HFFc6 (cell line): ENCODE data around the gene APOBEC3H. TPM values are rescaled to one million over a fixed set of nuclear protein-coding genes. Genes with fewer than 3 reads are reported as not detected.

Experiments used
- DNase-seq: peaks from one replicate; pipeline ENCODE4 v3.0.0-alpha.2; 2018
- H3K27ac Mint-ChIP-seq: 2 replicates; pipeline ENCODE4 v1.8.0; 2020; ENCODE audit warnings: mild to moderate bottlenecking, mixed read lengths
- H3K27me3 Mint-ChIP-seq: 2 replicates; pipeline ENCODE4 v1.8.0; 2021; ENCODE audit warnings: mild to moderate bottlenecking, moderate library complexity, mixed read lengths; ENCODE audit not compliant: insufficient read depth
- H3K36me3 Mint-ChIP-seq: 2 replicates; pipeline ENCODE4 v1.8.0; 2021; ENCODE audit warnings: low read depth, mixed read lengths
- H3K4me1 Mint-ChIP-seq: 2 replicates; pipeline ENCODE4 v1.8.0; 2020; ENCODE audit warnings: low read depth, mixed read lengths
- H3K4me3 Mint-ChIP-seq: 2 replicates; pipeline ENCODE4 v1.8.0; 2020; ENCODE audit warnings: mild to moderate bottlenecking, moderate library complexity, mixed read lengths
- H3K9me3 Mint-ChIP-seq: 2 replicates; pipeline ENCODE4 v1.8.0; 2020; ENCODE audit warnings: mild to moderate bottlenecking, mixed read lengths
- total RNA-seq, 6 experiments: library from RNA; stranded (reverse); fragmentation: NEBNext Ultra II Directional; extraction: Animal tissue kit (Norgen Biotek cat#: 25700); gene quantifications; 2 replicates in 1 of 6; 3 replicates in 5 of 6; pipeline ENCODE4 v1.2.3, GENCODE V29; 2021
- TF ChIP-seq, protein P1 (sequence below): fragments of 200-600 bp; sonication (generic); IDR thresholded peaks from 2 replicates; pipeline ENCODE4 v1.5.0; 2021; ENCODE audit warnings: antibody characterized with exemption, mild to moderate bottlenecking

Gene APOBEC3H
- total RNA-seq, 6 experiments from 2014 or later, result 0.33 to 0.37 TPM; not detected in 4

DNA sequence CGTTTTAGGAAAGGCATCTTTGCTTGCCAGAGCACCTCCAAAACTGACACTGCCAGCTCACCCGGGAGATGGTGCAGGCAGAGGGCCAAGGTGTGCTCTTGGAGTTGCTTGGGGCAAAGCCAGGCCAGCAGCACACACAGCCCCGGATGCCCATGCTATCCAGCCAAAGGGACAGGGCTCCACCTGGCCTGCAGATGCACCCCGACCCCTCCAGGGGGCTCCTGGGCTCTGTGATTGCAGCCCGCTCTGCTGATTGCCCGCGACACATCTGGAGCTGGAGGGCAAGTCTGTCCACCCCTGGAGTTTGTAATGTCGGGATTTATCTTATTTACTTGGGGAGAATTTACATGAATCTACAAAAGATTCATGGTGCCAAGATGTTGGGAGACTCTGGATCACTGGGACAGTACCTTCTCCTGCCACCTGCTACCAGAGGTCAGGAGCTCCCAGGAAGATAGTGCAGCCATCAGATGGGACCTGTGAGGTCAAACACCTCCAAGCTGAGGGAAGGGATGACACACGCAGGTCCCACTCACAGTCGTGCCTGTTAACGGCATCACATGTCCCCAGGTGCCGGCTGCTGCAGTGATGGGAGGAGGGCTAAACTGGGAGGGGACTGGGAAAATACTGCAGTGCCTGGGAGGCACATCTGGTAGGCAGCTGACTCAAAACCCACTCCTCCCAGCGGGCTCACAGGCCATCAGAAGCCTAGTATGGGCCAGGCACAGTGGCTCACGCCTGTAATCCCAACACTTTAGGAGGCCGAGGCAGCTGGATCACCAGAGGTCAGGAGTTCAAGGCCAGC lies 38.2 kb downstream of the APOBEC3H start:
- no peaks in the 10 kb centered on the region for H3K9me3 Mint-ChIP-seq
- H3K4me1 Mint-ChIP-seq, result no peaks in the 10 kb centered on the region
- H3K36me3 Mint-ChIP-seq, result no peaks in the 10 kb centered on the region
- peak; percentile 28 for DNase-seq
- no peak overlapping the region for H3K4me3 Mint-ChIP-seq
- TF ChIP-seq, protein P1, sequence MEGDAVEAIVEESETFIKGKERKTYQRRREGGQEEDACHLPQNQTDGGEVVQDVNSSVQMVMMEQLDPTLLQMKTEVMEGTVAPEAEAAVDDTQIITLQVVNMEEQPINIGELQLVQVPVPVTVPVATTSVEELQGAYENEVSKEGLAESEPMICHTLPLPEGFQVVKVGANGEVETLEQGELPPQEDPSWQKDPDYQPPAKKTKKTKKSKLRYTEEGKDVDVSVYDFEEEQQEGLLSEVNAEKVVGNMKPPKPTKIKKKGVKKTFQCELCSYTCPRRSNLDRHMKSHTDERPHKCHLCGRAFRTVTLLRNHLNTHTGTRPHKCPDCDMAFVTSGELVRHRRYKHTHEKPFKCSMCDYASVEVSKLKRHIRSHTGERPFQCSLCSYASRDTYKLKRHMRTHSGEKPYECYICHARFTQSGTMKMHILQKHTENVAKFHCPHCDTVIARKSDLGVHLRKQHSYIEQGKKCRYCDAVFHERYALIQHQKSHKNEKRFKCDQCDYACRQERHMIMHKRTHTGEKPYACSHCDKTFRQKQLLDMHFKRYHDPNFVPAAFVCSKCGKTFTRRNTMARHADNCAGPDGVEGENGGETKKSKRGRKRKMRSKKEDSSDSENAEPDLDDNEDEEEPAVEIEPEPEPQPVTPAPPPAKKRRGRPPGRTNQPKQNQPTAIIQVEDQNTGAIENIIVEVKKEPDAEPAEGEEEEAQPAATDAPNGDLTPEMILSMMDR, result peak; percentile 76
- no peak overlapping the region for H3K27ac Mint-ChIP-seq
- H3K27me3 Mint-ChIP-seq, result no peaks in the 10 kb centered on the region; the same call in none of the 2 replicates

DNA sequence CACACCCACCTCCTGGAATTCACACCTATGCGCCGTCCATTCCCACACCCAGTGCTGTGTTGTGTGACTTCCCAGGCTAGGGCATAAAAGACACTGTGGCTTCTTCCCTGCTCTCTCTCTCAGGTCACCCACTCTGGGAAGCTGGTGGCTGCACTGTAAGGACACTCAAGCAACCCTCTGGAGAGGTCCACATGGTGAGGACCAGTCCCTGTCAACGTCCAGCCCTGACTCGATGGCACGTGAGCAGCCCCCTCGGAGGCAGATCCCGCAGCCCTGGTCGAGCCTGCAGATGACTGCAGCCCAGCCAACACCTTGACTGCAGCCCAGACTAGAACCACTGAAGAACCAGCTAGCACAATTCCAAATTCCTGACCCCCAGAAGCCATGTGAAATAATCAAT lies 39.3 kb downstream of the APOBEC3H start:
- Mint-ChIP-seq H3K27ac (no peak overlapping the region), H3K27me3 (no peaks in the 10 kb centered on the region; the same call in none of the 2 replicates), H3K4me1 (no peaks in the 10 kb centered on the region), H3K4me3 (no peak overlapping the region), H3K36me3 (no peaks in the 10 kb centered on the region), H3K9me3 (no peaks in the 10 kb centered on the region)
- TF ChIP-seq, protein P1, result no peak
- DNase-seq, result no peak

DNA sequence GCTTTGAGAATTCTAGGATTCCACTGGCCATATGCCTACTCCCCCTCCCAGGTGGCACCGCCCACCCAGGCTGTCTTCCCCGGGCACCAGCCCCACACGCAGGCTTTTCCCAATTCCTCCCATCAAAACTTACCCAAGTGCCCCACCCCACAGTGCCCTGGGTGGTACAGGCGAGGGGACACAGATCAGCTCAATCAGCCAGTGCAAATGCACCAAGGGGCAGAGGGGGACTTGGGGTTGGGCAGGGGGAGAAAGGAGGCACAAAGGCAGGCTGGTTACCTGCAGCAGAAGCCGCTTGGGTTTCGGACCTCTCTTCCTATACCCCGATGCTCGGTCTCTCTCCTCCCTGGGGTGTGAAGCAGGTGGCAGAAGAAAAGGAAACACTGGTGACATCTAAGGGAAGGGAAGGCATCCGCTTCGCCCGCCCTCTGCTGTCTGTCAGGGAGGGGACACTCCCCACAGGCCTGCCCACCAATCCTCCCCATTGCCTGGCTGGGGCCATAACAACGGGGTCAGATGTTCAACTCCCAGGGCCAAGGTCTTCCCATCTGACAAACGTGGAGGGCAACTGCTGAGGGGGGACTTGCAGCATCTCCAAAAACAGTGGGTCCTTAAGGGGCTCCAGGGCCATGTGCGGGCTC lies 41.4 kb downstream of the APOBEC3H start:
- no peaks in the 10 kb centered on the region; the same call in none of the 2 replicates for H3K27me3 Mint-ChIP-seq
- no peak overlapping the region for H3K4me3 Mint-ChIP-seq
- TF ChIP-seq, protein P1, result no peak
- H3K36me3 Mint-ChIP-seq, result no peaks in the 10 kb centered on the region
- DNase-seq, result no peak
- H3K27ac Mint-ChIP-seq, result no peak overlapping the region
- no peaks in the 10 kb centered on the region for H3K9me3 Mint-ChIP-seq
- no peaks in the 10 kb centered on the region for H3K4me1 Mint-ChIP-seq

DNA sequence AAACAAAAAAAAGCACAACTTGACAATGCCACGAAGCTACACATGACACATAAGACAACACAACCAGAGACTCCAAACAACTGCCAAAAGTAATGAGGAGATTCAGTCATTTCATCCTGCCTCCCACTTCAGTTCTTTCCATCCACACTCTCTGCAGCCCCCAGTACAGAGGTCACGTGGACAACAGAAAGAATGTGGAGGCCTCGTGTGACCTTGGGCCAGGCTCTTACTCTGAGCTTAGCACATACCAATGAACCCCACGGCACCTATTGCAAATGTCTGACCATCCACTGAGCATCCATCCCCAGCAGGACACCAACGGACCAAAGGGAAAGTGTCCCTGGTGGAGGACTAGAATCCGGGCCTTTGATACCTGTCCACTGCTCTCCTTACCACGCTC lies 42.9 kb downstream of the APOBEC3H start:
- DNase-seq, result no peak

DNA sequence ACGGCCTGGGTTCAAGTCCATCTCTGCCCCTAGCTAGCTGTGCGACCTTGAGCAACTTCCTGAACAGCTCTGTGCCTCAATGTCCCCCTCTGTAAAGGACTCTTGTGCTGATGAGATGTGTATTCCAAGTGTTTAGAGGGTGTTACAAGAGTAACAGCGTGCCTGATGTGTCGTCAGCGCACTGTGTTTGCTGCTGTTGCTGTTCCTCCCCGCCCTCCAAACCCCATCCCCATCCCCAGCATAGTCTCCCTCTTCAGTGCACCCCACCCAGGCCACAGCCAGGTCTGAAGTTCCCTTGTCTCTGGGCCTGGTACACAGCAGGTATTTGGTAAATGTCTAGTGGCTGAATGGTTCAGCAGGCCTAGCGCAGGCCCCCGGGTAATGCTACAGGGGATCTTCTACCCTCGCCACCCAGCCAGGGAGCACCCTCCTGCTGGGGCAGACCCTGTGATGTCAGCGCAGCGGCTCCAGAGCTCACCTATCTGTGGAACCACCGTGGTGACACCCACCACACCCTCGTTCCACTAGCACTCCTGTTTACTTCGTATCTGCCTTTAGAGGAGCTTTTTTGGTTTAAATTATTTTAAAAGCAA lies 45.1 kb downstream of the APOBEC3H start:
- no peak for DNase-seq
- no peak overlapping the region for H3K27ac Mint-ChIP-seq
- no peaks in the 10 kb centered on the region for H3K36me3 Mint-ChIP-seq
- H3K4me1 Mint-ChIP-seq, result peaks cover 8% of the 10 kb centered on the region
- TF ChIP-seq, protein P1, result no peak
- peaks cover 4% of the 10 kb centered on the region for H3K27me3 Mint-ChIP-seq
- H3K9me3 Mint-ChIP-seq, result no peaks in the 10 kb centered on the region
- H3K4me3 Mint-ChIP-seq, result no peak overlapping the region

More for the DNA sequence above, 42.9 kb downstream of the APOBEC3H start:
- TF ChIP-seq, protein P1, result no peak
- H3K36me3 Mint-ChIP-seq, result no peaks in the 10 kb centered on the region
- no peak overlapping the region for H3K4me3 Mint-ChIP-seq
- peaks cover 8% of the 10 kb centered on the region for H3K4me1 Mint-ChIP-seq
- no peak overlapping the region for H3K27ac Mint-ChIP-seq
- H3K9me3 Mint-ChIP-seq, result no peaks in the 10 kb centered on the region
- H3K27me3 Mint-ChIP-seq, result peaks cover 4% of the 10 kb centered on the region
